SHP77 (cell line): ENCODE results near the gene NEURL2.
"Not testable (repeated sequence)": the region's sequence is repeated elsewhere in the genome, so short reads cannot be mapped to it uniquely, and the experiment has no call there.

Source experiments
- DNase-seq, 2 experiments: peaks; one replicate each; lab custom pipeline; 2025; lab: John Stamatoyannopoulos, UW

The NEURL2 gene

GRCh38 chr20:45899046-45899835 is 8.2 kb upstream of the NEURL2 start:
- no peak for DNase-seq

GRCh38 chr20:45898285-45898684 is 7.3 kb upstream of the NEURL2 start:
- no peak for DNase-seq

GRCh38 chr20:45897692-45898091 is 6.7 kb upstream of the NEURL2 start:
- no peak for DNase-seq

GRCh38 chr20:45897289-45897688 is 6.3 kb upstream of the NEURL2 start:
- DNase-seq = no peak

- no peak for DNase-seq
These were observed 5.7 kb upstream of the NEURL2 start for GRCh38 chr20:45896641-45897161.

GRCh38 chr20:45894797-45895196 is 3.8 kb upstream of the NEURL2 start:
- no peak for DNase-seq

- DNase-seq = no peak
These were observed 2.8 kb upstream of the NEURL2 start for GRCh38 chr20:45893831-45894230.

- no peak for DNase-seq
These were observed 2.0 kb upstream of the NEURL2 start for GRCh38 chr20:45892828-45893500.

- no peak for DNase-seq
These were observed 1.2 kb upstream of the NEURL2 start for GRCh38 chr20:45892049-45892825.

GRCh38 chr20:45890077-45890984 is 677 bp downstream of the NEURL2 start:
- peak; percentile 81 for DNase-seq

GRCh38 chr20:45888681-45889080 is 2.3 kb downstream of the NEURL2 start:
- no peak for DNase-seq

GRCh38 chr20:45887346-45887715 is 3.7 kb downstream of the NEURL2 start, which contains the start of gene SPATA25:
SPATA25 (minus strand) TSS chr20:45887622; CDS start chr20:45887590, 32 bp downstream.
- DNase-seq = no peak

- DNase-seq = no peak
These were observed 4.2 kb downstream of the NEURL2 start for GRCh38 chr20:45886590-45887345.

- DNase-seq = no peak
These were observed 7.9 kb downstream of the NEURL2 start for GRCh38 chr20:45883100-45883469.

GRCh38 chr20:45882469-45883099 is 8.4 kb downstream of the NEURL2 start:
- no peak for DNase-seq

GRCh38 chr20:45880988-45881788 is 9.8 kb downstream of the NEURL2 start, which contains the start of gene ZSWIM1:
ZSWIM1 (plus strand) TSS chr20:45881227; CDS start chr20:45882593, 1,366 bp downstream.
- DNase-seq = peak; percentile 95 to 98

GRCh38 chr20:45878076-45878761 is 12.8 kb downstream of the NEURL2 start:
- no peak for DNase-seq

- no peak for DNase-seq
These were observed 16.4 kb downstream of the NEURL2 start for GRCh38 chr20:45874576-45874975.

GRCh38 chr20:45874104-45874481 is 16.9 kb downstream of the NEURL2 start:
- not testable (repeated sequence) for DNase-seq
